Adrenal gland (tissue), 12 donors: ENCODE data around the gene PRG2. TPM values are rescaled to one million over a fixed set of nuclear protein-coding genes. Genes with fewer than 3 reads are reported as not detected.
"Not testable (repeated sequence)": the region's sequence is repeated elsewhere in the genome, so short reads cannot be mapped to it uniquely, and the experiment has no call there.

Experiments used
- DNase-seq, 7 donors: peaks; one replicate each; pipeline ENCODE4 v3.0.0-alpha.2; 2019 to 2020
- H3K27ac ChIP-seq, 5 donors: fragments of 200-600 bp; sonication (generic) in 4 of 5; 1 replicate in 3 of 5; 2 replicates in 2 of 5; pipeline versions ENCODE4 v1.5.1 to v1.8.0; 2016 to 2020; ENCODE audit warnings: mild to moderate bottlenecking in 1 of 5
- H3K27me3 ChIP-seq: fragments of 200-600 bp; 2 replicates; pipeline ENCODE4 v1.8.0; 2021
- H3K36me3 ChIP-seq, 2 donors: fragments of 200-600 bp; replicated peaks in 1 of 2; 1 replicate in 1 of 2; 2 replicates in 1 of 2; pipeline versions ENCODE4 v1.5.1 to v1.8.0; 2018 to 2022
- H3K4me1 ChIP-seq, 2 donors: fragments of 200-600 bp; replicated peaks in 1 of 2; 1 replicate in 1 of 2; 2 replicates in 1 of 2; pipeline versions ENCODE4 v1.5.1 to v1.8.0; 2018 to 2021
- H3K4me3 ChIP-seq, 4 donors: fragments of 200-600 bp; sonication (generic) in 3 of 4; one replicate each; pipeline ENCODE4 v1.5.1; 2016 to 2018
- H3K9me3 ChIP-seq, 3 donors: fragments of 200-600 bp; sonication (generic) in 1 of 3; replicated peaks in 1 of 3; 1 replicate in 2 of 3; 2 replicates in 1 of 3; pipeline versions ENCODE4 v1.5.1 to v1.8.0; 2016 to 2021
- CTCF ChIP-seq, 6 experiments: fragments of 450-650 bp in 4 of 6; fragments of 200-600 bp in 2 of 6; sonication (generic) in 1 of 6; IDR thresholded peaks; 1 replicate in 5 of 6; 2 replicates in 1 of 6; pipeline versions ENCODE4 v1.5.1 to v1.8.0; 2016 to 2021; ENCODE audit warnings: antibody characterized with exemption in 6 of 6, mild to moderate bottlenecking in 2 of 6, moderate library complexity in 1 of 6
- POLR2A ChIP-seq, 2 donors: fragments of 450-650 bp; IDR thresholded peaks; one replicate each; pipeline ENCODE4 v1.6.1; 2017; ENCODE audit warnings: antibody characterized with exemption in 2 of 2, mild to moderate bottlenecking in 2 of 2, moderate library complexity in 1 of 2
- WGBS, 4 donors: extraction: QIAGEN DNeasy Blood & Tissue Kit in 2 of 4; methylation state at CpG; one replicate each; pipeline versions ENCODE4 v1.1.5 to v1.1.7; 2013 to 2017; 5-methylcytosine and 5-hydroxymethylcytosine counted together
- intact Hi-C, 2 donors: fragments of 100-400 bp; cut with DNase I; formaldehyde crosslinking; loops; one replicate each; pipeline versions ENCODE4 v1.14.1 to v1.15.0; 2022 to 2023
- polyA plus RNA-seq, 3 donors: library from polyadenylated mRNA; stranded (reverse); fragments of 200-250 nt in 2 of 3; fragments of 350-450 nt in 1 of 3; fragmentation: Illumina TruSeq in 1 of 3; extraction: RNeasy Lipid Tissue Mini Kit (QIAGEN cat#74804) in 1 of 3; gene quantifications; one replicate each; pipeline ENCODE4 v1.2.3, GENCODE V29; 2013 to 2014
- total RNA-seq, 9 donors: library from RNA; depleted of rRNA in 4 of 9; stranded (reverse); fragments of >200 nt in 4 of 9; fragments of 120-200 nt in 1 of 9; fragmentation: NEBNext Ultra II Directional in 1 of 9; extraction: Animal tissue kit (Norgen Biotek cat#: 25700) in 1 of 9; gene quantifications; one replicate each; pipeline versions ENCODE4 v1.1.0 to v1.2.4, GENCODE V29; 2013 to 2023
- donor health status: healthy with polysubstance abuse.
- donor health status: Bipolar disorder and iron deficiency.
- donor health status: DM: yes; HTN: yes; CAD: no.
- donor health status: DM: no; HTN: no; CAD: no.
- donor health status: DM: no; HTN: no; CAD: no.
- donor health status: DM: yes; HTN: yes; CAD: no.

The PRG2 gene
- total and polyA plus RNA-seq, 12 donors = 0.24 to 0.97 (median 0.27) TPM; not detected in 8

- intact Hi-C loops = no loop called here
- Histone ChIP-seq H3K4me1 (peaks cover 0 to 10% of the 10 kb centered on the region in 2 donors), H3K36me3 (peaks cover 0 to 33% of the 10 kb centered on the region in 2 donors), H3K4me3 (no peak overlapping the region), H3K27me3 (no peaks in the 10 kb centered on the region), H3K27ac (no peak overlapping the region), H3K9me3 (no peaks in the 10 kb centered on the region)
- TF ChIP-seq POLR2A (IDR thresholded peaks at IDR 0.05) (no peak), CTCF (IDR thresholded peaks at IDR 0.05) (no peak)
- 79 to 92% (median 88%) methylated on average over 4 of the region's 4 CpGs for WGBS, 4 donors
- no peak for DNase-seq
Observed at GRCh38 chr11:57405271-57405860, 14.9 kb upstream of the PRG2 start.

- intact Hi-C loops = no loop called here
Observed at GRCh38 chr11:57403802-57404147, 13.3 kb upstream of the PRG2 start.

GRCh38 chr11:57403003-57403801 lies 12.8 kb upstream of the PRG2 start:
- WGBS, 4 donors = 79 to 89% (median 83%) methylated on average over 6 of the region's 6 CpGs
- H3K4me1 ChIP-seq, H3K27ac ChIP-seq, H3K4me3 ChIP-seq, DNase-seq, H3K27me3 ChIP-seq, H3K9me3 ChIP-seq, intact Hi-C loops: not testable (repeated sequence)
- peaks cover 0 to 13% of the 10 kb centered on the region in 2 donors for H3K36me3 ChIP-seq

More at GRCh38 chr11:57403802-57404147, 13.3 kb upstream of the PRG2 start:
- TF ChIP-seq POLR2A (IDR thresholded peaks at IDR 0.05) (no peak), CTCF (IDR thresholded peaks at IDR 0.05) (no peak)
- H3K36me3 ChIP-seq = peaks cover 0 to 17% of the 10 kb centered on the region in 2 donors
- peaks cover 0 to 10% of the 10 kb centered on the region in 2 donors for H3K4me1 ChIP-seq
- H3K27ac ChIP-seq = no peak overlapping the region
- H3K4me3 ChIP-seq = no peak overlapping the region
- no peak for DNase-seq
- 68 to 90% (median 81%) methylated on average over 2 of the region's 2 CpGs for WGBS, 4 donors
- no peaks in the 10 kb centered on the region for H3K27me3 ChIP-seq
- H3K9me3 ChIP-seq = no peaks in the 10 kb centered on the region

- intact Hi-C loops = no loop called here
- 65 to 69% (median 67%) methylated on average over 6 of the region's 6 CpGs for WGBS, 4 donors
Observed at GRCh38 chr11:57402188-57403002, 11.9 kb upstream of the PRG2 start.

More at GRCh38 chr11:57402188-57403002, 11.9 kb upstream of the PRG2 start:
- no peaks in the 10 kb centered on the region for H3K9me3 ChIP-seq
- H3K36me3 ChIP-seq = peaks cover 0 to 6% of the 10 kb centered on the region in 2 donors
- TF ChIP-seq POLR2A (IDR thresholded peaks at IDR 0.05) (no peak), CTCF (IDR thresholded peaks at IDR 0.05) (no peak)
- DNase-seq = no peak
- H3K27ac ChIP-seq = no peak overlapping the region
- H3K4me3 ChIP-seq = no peak overlapping the region
- H3K27me3 ChIP-seq = no peaks in the 10 kb centered on the region
- peaks cover 0 to 10% of the 10 kb centered on the region in 2 donors for H3K4me1 ChIP-seq
